Skeletal muscle cell (primary cell): ENCODE measurements around the gene LIMS2.
A peak's percentile ranks its signal among the peaks of the same experiment; 100 is the strongest.

Source experiments
- DNase-seq: peaks from one replicate; pipeline ENCODE4 v3.0.0-alpha.2; 2010; ENCODE audit warnings: low read depth
- H3K4me3 ChIP-seq: 2 replicates; pipeline ENCODE4 v1.5.1; 2011; ENCODE audit warnings: low read depth, mild to moderate bottlenecking, control low read depth, low read length, moderate library complexity

Gene LIMS2, protein sequence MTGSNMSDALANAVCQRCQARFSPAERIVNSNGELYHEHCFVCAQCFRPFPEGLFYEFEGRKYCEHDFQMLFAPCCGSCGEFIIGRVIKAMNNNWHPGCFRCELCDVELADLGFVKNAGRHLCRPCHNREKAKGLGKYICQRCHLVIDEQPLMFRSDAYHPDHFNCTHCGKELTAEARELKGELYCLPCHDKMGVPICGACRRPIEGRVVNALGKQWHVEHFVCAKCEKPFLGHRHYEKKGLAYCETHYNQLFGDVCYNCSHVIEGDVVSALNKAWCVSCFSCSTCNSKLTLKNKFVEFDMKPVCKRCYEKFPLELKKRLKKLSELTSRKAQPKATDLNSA

DNA sequence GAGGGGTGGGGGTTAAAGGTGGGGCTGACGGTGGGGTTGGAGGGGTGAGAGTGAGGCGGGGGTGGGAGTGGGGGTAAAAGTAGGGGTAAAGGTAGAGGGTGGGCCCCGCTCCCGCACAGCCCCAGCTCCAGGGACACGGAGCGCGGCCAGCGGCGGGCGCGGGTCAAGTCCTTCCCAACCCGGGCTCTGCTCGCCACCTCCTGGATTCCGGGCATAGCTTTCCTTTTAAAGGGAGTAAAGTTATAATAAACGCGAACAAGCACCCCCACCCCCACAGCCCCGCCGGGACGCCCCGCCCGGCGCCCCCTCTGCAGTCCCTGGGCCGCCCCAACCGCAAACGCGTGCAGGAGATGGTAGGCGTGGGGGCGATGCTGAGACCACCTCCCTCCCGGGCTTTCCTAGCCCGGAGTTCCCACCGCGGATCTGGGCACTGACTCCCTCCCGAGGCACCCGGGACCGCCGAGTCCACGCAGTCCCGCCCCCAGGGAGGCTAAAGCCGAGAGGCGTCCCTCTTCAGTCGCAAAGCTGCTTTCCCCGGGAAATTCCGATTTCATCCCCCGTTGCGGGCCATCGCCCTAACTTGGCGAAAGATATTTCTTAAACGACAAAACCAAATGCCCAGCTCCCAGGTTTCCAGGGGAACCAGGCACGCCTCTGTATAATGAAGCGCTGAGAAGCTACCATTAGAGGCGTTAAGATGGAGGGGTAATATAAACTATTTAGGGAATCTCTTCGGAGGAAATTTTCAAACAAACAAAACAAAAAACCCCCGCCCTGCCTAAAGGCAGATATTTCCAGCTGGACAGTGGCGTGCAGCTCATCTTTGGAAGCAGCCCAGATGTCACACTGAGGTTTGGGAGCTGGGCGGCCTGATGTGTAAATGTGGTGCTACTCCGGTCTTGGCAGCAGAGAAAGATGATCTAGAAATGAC is at the start of gene LIMS2:
Gene LIMS2, minus strand, starts transcription at position 200 of the 931 bp plus-strand sequence. CDS start 506 bp downstream, outside the sequence.
- no peak for DNase-seq
- H3K4me3 ChIP-seq: peak within 1 kb of the TSS; percentile 52

DNA sequence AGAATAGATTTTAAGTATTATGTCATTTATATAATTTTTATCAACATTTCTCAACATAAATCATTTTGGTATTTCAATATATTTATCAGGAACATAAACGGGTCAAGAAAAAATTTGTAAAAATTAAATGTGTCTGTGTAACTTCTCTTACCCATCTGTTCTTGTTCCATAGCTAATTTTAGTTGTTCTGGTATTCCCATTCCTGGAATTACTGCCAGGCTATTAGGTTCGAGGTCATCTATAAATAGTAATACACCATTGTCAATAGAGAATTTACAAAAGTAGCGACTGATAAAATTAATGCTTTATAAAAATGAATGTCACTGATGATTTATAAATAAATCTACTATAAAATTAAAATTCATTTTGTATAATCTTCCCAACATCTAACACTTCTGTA is 47.5 kb upstream of the LIMS2 start:
- no peak for DNase-seq
- H3K4me3 ChIP-seq: no peak overlapping the region

DNA sequence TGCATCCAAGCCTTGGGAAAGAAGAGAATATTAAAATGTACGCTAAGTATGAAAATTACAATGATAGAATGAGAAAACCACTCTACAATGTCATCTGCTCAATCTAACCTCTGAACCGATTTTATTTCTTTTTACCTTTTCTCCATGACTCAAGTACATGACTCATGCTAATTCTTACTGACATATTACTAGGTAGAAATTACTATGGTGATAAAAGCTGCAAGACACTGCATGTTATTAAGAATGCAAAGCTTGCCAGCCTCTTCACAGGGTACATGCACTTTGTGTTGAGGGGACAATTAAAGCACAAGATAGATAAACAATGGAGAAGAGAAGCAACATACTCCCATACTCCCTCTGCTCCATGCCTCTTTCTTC is 46.6 kb upstream of the LIMS2 start:
- DNase-seq: no peak

DNA sequence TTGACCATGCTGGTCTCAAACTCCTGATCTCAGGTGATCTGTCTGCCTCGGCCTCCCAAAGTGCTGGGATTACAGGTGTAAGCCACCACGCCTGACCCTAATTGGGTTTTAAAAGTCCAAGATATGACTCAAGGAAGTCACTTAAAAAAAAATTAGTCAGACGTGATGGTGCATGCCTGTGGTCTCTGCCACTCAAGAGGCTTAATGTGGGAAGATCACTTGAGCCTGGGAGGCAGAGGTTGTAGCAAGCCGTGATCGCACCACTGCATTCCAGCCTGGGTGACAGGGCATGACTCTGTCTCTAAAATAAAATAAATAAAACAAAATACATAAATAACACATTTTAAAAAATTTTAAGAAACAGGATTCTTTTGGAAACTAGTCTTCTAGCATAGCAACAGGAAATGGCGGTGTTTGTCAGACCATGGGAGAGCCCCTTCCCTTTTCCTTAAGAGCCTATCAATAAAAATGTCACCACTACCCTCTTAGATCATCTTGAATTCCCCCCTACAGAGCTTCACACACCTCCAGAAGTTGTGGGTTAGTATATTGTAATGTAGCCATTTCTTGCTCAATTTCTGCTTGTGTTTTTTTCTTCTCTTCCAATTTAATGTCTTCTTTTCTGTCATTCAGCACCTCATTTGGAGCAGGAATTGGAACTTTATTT is 46.1 kb upstream of the LIMS2 start:
- H3K4me3 ChIP-seq: no peak overlapping the region
- no peak for DNase-seq

More for the DNA sequence above, 46.6 kb upstream of the LIMS2 start:
- no peak overlapping the region for H3K4me3 ChIP-seq

DNA sequence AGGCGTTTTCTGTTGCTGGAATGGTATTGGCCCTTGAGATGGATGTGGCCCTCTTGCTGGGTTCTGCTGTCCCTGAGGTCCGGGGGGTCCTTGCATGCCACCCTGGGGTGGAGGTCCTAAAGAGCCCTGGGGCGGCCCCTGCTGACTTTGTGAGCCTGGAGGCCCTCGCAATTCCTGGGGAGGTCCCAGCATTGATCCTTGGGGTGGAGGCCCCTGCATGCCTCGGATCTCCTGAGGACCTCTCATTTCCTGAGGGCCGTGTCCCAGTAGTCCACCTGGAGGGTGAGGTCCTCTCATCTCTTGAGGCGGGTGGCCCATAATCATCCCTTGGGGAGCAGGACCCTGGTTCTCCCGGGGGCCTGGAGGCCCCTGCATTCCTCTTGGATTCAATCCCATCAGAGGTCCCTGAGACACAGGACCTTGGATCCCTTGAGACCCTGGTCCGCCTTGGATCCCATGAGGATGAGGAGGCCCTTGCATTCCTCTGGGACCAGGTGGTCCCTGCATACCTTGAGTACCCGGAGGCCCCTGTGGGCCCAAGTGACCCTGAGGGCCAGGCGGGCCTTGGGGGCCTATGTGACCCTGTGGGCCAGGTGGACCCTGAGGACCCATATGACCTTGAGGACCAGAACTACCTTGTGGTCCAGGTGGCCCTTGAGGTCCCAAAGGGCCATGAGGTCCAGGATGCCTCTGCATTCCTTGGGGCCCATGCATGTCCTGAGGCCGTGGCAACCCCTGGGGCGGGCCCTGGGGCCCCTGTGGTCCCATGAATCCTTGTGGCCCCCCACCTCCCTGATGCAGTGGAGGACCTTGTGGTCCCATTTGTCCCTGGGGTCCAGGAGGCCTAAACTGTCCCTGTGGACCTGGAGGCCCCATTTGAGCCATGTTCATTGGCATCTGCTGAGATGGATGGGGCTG is 44.2 kb upstream of the LIMS2 start:
- H3K4me3 ChIP-seq: no peak overlapping the region
- DNase-seq: no peak

DNA sequence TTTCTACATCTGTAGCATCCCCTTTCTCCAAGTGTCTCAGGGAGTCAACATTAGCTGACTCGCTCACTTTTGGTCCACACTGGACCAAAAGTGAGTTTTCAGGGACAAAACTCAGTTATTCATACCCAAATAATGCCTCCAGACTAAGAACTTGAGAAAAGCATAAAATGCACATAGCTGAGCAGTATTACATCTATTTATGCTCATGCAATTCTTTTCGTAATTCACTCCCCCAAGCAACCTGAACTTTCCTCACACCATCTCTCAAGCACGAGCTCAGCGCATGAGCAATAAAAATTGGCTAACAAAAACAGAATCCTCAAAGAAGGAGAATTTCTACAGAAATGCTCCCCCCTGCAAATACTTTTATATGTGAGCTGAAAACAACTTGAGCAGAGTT is 42.9 kb upstream of the LIMS2 start:
- no peak for DNase-seq

DNA sequence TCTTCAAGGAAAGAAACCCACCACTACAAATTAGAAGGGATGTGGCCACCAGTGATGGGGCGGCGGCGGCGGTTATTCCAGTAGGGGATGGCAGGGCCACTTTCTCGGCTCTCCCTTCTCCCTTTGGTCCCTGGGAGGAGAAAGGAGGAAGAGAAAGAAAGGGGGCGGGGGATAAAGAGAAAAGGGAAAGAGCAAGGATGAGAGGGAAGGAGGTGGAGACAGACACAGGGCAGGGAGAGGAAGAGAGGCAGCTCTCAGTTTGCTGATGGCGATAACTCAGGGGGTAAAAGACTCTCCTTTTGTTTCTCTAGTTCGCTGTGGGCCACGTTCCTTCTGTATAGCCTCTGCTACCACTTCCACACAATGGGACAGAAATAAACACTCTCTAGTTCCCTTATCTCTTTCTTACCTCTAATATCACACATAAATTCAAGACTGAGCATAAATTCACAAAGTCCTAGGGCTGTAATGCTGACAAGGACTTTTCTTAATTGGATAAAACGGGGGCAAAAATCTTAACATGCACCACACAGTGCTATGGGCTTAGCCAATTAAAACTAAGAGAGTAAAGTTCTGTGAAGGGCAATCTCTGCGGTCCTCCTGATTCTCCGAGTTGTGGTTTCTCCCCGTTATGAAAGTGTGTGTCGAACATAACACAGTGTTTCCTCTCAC is 40.6 kb upstream of the LIMS2 start:
- no peak overlapping the region for H3K4me3 ChIP-seq
- no peak for DNase-seq

More for the DNA sequence above, 42.9 kb upstream of the LIMS2 start:
- H3K4me3 ChIP-seq: no peak overlapping the region

DNA sequence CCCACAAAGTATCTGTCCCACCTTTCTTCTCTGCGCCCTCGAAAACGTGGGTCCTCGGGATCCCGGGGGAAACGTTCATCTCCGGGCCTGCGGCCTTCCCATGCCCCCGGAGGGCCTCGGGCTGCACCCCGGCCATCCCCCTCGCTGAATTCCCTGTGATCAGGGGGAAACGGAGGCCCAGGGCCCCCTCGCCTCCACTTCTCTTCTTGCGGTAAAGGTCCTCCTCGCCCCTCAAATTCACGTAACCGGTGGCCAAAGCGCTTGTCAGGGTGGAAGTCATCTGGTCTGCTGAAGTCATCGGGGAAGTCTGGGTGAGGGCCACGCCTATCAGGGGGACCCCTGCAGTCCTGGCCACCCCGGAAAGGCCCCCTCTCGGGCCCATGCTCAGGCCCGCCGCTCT is 38.2 kb upstream of the LIMS2 start:
- no peak overlapping the region for H3K4me3 ChIP-seq
- no peak for DNase-seq

DNA sequence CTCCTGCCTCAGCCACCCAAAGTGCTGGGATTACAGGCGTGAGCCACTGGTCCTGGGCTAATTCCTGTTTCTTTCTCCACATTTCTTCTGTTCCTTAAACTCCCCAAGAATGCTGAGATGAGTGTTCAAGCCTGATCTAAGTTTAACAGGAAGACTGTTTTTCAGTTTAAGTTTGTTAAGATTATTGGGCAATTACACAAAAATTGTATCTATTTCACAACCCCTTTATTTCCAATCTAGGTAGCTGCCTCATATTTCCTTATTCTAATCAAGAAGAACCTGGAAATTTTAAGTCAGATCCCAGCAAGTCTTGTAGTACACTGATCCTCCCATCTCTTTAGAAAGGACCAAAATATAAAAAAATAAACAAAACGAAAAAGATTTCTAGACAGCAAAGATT is 37.7 kb upstream of the LIMS2 start:
- no peak overlapping the region for H3K4me3 ChIP-seq
- no peak for DNase-seq

DNA sequence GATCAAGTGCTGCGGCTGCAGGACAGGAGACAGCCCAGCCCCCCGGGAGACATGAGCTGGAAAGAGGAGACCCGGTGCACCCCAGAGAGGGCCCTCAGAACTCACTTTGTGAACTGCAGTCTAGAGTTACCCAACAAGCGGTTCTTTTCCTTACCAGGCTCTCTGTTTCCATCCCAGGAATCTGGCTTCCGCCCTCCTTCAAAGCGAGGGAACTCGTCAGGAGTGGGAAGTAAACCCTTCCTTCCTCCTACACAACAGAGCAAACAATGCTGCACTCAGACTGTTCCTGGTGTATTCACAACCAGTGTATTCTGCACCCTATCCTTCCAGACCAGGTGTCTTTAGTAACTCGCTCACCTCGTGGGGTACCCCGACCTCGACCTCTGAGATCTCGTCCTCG is 34.0 kb upstream of the LIMS2 start:
- no peak overlapping the region for H3K4me3 ChIP-seq
- no peak for DNase-seq

DNA sequence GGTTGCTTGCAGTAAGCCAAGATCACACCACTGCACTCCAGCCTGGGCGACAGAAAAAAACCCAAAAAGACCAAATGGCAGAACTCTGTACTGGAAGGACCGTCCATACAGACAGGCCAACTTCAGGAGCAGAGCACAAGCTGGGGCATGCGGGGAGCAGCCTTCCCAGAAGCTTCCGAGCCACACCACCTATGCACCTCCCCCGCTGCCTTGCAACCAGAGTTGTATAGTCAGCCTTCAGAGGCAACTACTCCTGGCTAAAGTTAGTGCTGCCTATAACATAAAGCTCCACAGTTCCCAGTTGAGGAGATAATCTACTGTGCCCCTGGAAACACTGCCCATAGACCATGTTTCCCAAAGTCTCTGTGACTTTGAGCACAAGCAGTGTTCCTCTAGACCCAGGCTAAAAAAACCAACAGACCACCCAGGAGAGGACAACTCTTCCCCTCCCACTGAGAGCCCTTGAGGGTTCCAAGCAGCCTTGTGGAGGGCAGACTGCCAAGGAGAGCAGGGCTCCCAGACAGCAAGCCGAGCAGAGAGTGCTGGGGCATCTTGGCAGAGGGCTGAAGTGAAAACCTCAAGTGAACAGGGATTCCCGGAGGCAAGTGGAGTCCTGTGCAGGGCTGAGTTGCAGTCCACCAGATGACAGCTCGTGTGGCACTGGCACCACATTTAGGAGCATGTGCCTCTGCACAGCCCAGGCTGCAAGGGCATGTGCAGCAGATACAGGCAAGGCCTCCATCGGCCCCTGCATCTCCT is 32.7 kb upstream of the LIMS2 start:
- H3K4me3 ChIP-seq: no peak overlapping the region
- DNase-seq: no peak

DNA sequence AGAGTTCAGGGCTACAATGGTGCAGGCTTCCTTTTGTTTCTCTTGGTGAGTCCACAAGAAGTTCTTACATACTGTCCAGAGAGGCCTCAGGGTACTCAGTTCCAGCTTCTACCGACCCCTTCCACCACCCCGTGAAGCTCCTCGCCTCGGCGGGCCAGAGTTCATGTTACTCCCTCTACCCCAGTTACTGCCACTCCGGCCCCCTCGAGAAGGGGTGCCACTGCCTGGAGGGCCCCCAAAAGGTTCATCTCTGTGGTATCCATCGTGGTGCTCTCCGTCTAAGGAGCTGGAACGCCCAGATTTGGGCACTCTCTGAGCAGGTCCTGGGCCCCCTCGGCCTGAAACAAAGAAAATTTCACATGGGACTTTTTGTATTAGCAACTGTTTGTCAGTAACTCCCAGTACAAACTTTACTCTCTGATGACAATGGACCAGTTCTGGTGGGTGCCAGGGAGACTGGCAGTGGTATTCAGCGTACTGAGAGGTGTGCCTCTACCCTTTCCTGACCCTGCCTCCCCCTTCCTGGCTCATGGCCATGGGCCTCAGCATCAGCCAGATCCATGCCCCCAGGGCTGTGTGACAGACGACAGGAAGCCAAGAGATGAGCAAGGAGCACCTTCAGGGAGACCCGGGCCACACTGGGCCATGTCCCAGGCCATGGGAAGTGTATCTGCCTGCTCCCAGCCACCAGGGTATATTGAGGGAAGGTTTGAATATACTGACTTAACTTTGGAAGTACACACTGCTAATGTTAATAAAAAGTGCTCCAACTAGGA is 31.1 kb upstream of the LIMS2 start:
- DNase-seq: no peak

DNA sequence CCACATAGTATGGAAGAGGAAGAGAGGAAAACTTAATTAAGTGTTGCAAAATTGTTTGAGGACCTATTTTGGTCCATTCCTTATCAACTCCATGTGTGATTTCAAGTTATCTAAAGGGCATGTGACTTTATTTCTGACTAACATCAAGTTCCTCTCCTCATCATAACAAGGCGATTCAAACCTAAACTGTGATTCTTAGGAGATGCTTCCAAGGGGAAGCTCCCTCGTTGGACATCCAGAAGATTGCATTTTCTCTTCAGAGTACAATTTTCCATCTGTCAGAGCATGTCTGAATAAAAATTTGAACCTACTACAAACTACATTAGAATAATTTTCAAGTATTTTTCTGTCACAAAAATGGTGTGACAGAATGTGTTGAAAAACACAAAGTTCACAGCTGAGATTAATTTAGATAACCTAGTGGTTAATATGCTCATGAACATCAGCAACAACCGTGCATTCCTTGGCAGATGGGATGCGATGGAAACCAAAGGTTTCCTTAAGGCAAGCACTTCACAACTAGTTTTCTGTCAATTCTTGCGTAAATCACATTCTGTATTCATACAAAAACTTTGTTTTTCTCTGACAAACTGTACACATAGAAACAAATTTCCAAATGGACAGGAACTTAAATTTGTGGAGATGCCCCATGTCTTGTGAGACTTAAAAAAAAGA is 30.2 kb upstream of the LIMS2 start:
- no peak overlapping the region for H3K4me3 ChIP-seq
- no peak for DNase-seq

More for the DNA sequence above, 31.1 kb upstream of the LIMS2 start:
- H3K4me3 ChIP-seq: no peak overlapping the region

DNA sequence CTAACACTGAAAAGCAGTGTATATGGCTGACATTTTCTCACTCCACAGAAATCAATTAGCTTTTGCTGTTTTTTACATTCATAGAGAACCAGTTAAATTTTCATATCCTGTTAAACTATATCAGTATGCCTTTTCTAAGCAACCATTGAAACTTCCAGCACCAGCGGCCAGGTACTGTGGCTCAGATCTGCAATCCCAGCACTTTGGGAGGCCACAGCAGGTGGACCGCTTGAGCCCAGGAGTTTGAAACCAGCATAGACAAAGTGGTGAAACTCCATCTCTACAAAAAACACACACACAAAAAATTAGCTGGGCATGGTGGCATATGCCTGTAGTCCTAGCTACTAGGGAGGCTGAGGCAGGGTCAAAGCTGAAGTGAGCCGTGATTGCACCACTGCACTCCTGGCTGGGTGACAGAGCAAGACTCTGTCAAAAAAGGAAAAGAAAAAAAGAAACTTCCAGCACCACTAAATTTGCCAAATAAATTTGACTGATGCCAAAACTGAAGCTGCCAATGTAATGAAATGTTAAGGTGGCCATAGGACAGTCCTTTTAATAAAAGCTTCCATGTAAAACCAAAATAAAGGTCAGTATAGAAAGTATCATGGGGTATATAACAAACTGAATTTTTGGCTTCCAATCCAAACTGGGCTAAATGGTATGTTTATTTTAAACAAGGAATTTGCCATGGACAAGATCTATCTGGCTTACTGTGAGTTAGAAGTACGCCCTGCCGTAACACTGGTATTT is 29.5 kb upstream of the LIMS2 start:
- no peak for DNase-seq
- no peak overlapping the region for H3K4me3 ChIP-seq

DNA sequence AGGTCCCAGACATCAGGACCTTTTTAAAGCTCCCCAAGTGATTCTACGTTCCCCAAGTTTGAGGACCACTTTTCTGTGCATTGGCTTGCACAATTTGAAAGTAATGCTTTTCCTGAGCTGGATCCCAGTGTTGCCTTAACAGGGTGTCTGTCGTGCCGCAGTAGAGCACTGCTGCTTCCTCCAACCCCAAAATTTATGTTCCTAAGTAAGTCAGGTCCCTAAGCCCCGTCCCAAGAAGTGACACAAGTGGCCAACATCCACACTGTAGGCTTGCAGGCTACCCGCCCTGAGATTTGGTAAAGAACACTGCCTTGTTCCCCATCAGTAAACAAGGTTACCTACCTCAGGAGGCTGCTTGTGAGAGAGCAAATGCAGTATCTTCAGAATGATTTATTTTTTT is 28.0 kb upstream of the LIMS2 start:
- H3K4me3 ChIP-seq: no peak overlapping the region
- no peak for DNase-seq

DNA sequence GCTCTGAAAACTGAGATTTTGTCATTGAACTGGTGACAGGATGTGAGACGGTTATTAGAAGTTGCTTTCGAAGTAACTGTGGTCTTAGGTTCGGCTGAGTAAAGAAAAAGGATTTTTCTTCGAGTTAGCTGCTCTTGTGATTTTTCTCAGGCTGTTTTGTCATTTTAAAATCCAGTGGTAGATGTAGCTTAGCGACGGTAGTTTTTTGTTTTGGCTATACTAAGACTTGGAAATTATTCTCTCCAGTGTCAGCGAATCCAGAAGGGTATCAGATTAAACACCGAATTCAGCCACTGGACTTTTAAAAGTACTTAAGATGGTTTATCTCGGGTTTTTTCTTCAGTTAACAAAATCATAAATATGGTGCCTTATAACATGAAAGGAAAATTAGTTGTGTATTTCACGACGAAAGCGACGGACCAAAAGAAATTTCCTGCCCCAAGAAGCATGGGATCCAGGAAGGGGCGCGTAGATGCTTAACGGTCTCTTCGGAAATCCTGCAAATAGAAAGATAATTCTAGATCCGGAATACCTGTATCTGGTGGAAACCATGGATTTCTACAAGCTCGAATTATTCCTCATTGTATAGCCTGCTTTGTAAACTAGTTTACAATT is 27.2 kb upstream of the LIMS2 start:
- DNase-seq: no peak
- peak overlapping the region; percentile 60 for H3K4me3 ChIP-seq
